LHCN-M2 (cell line): ENCODE data around the gene TTC28. TPM values are rescaled to one million over a fixed set of nuclear protein-coding genes. Genes with fewer than 3 reads are reported as not detected.

ENCODE experiments used
- DNase-seq: peaks from one replicate; pipeline ENCODE4 v3.0.0-alpha.2; 2012; ENCODE audit warnings: low read depth
- total RNA-seq: library from RNA; depleted of rRNA; stranded (reverse); fragments of >200 nt; gene quantifications from 2 replicates; pipeline ENCODE4 v1.2.3, GENCODE V29; 2014

TTC28 gene
- total RNA-seq, 1 experiment from 2014 or later, result 7.1 TPM

GRCh38 chr22:28296452-28296851 is 383.2 kb downstream of the TTC28 start:
- DNase-seq, result no peak

DNA sequence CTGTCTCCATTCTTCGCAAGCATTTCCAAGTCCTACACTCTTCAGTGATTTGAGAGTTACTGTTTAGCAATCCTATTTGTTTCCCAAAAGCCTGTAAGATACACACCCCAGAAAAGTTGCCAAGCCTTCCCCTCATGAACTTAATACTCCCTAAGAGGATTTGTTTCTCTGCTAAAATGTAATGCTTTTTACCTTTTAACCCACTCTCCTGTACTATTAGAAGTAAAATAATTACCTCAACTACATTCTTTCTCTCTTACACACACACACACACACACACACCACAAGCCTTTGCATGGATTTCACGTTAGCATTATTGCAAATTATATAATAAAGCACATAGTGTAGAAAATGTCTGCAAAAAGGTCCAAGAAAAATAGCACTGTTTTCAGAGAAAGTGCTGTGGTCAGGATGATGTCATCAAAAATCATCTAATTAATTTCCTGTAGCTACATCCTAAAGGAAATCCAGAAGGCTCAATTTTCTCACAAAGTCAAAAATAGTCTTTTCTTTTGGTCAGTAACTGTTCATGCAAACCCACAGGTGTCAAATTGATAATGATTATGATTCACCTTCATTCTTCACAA is 396.5 kb downstream of the TTC28 start:
- DNase-seq, result peak; percentile 6

GRCh38 chr22:28282405-28283067 is 397.1 kb downstream of the TTC28 start:
- DNase-seq, result peak; percentile 22

GRCh38 chr22:28279888-28280287 is 399.8 kb downstream of the TTC28 start:
- DNase-seq, result no peak

- DNase-seq, result no peak
These were observed 410.4 kb downstream of the TTC28 start for GRCh38 chr22:28269277-28269676.

DNA sequence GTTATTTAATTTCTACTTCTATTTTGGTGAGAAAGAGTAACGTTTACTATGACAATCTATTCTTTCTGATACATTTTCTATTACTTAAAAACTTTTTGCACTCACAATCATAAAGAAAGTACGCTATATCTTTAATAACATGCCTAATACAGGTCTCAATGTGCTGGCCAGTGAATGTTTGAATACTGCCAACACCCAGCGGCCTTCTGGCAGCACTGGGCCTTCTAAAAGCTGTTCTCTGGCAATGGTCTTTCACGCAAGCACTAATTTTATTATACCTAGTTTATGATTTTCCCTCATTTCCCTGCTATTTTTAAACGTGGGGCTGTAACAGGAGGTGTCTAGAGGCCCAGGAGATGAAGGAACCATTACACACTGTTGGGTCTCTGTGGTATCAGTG is 410.8 kb downstream of the TTC28 start:
- DNase-seq, result no peak

- peak; percentile 6 for DNase-seq
These were observed 411.5 kb downstream of the TTC28 start for GRCh38 chr22:28268171-28268570.

DNA sequence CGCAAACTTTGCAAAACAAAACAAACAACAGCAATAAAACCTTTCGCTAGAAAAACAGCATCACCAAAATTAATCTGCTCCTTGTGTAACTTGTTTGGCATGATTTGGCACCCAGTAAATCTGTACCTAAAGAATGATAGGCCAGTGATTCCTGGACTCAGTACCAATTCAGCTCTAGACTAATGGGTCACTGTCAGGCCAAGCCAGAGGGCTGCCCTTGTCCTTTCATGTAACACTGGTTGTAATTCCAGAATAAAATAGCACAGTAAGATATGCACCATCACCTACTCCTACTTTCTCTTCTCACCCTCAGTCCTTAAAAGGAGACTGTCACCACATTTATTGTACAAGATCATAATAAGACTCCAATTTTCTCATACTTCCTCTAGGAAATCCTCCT is 419.0 kb downstream of the TTC28 start:
- no peak for DNase-seq

GRCh38 chr22:28259774-28260312 is 419.8 kb downstream of the TTC28 start:
- DNase-seq, result no peak

GRCh38 chr22:28254396-28254795 is 425.2 kb downstream of the TTC28 start:
- DNase-seq, result no peak

GRCh38 chr22:28252539-28252938 is 427.1 kb downstream of the TTC28 start:
- DNase-seq, result no peak

DNA sequence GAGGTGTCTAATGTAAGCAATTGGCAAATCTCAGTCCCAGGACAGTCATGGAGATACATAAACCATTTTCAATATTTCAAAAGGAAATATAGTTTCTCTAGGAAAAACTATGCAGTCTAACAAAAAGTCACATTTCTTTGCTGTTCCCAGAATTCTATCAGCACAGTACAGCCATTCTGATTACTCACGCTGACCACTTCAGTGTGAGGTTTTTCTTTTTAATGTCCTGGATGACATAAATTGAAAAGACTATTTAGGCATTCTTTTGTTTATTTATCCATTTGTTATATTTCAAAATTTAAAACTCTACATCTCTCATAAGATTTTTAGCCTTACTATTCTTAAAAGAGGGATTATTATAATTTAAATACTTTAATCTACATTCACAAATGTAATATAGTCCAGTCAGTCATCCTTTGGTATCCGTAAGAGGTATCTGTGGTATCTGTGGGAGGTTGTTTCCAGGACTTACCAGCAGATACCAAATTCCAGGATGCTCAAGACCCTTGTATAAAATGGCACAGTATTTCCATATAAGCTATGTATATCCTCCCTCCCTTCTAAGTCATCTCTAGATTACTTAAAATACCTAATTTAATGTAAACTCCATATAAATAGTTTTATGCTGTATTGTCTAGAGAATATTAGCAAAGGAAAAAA is 429.5 kb downstream of the TTC28 start:
- no peak for DNase-seq

- DNase-seq, result no peak
These were observed 430.2 kb downstream of the TTC28 start for GRCh38 chr22:28249402-28249801.

DNA sequence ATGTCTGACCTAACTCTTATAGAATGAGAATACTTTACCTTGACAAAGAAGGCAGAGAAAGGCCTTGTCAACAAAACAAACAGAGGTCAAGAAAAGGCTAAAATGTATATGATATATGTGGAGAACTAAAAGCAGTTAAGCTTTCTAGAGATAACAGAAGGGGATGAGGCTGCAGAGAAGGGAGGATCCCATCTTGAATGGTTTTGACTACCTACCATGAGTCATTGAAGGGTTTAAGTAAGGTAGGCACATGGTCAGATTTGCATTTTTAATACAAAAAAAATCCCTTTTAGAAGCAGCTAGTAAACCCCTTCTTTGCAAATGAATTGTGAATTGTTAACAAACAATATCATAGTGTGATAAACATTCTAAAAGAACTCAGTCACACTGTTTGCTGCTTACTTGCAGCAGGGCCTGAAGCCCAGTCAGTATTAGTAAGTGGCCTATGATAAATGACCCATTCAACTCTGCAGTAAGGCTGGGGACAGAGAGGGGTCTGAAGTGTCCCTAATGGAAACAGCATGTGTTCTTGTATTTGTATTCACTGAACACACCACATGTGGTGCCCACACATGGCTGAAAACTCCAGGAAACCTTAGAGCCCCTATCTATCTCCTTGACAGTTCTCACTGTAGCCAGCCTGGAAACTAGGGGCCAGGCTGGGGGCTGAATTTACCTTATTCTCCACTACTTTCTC is 431.8 kb downstream of the TTC28 start:
- DNase-seq, result no peak

- DNase-seq, result no peak
These were observed 432.5 kb downstream of the TTC28 start for GRCh38 chr22:28247136-28247535.

DNA sequence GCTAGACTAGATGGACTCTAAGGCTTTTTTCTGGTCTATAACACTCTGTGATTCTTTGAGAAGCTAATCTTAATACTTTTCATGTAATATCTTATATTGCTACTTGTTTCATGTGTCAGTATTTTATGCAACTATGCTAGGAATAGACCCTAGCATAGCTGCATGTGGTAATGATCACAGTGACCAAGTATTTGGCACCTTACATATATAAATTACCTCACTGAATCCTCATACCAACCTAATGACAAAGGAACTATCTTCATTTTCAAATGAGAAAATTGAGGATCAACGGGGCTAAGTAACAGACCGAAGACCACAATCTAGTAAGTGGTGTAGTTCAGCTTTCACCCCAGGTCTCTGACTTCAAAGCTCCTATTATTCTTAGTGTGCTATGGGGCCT is 433.2 kb downstream of the TTC28 start:
- peak; percentile 30 for DNase-seq

DNA sequence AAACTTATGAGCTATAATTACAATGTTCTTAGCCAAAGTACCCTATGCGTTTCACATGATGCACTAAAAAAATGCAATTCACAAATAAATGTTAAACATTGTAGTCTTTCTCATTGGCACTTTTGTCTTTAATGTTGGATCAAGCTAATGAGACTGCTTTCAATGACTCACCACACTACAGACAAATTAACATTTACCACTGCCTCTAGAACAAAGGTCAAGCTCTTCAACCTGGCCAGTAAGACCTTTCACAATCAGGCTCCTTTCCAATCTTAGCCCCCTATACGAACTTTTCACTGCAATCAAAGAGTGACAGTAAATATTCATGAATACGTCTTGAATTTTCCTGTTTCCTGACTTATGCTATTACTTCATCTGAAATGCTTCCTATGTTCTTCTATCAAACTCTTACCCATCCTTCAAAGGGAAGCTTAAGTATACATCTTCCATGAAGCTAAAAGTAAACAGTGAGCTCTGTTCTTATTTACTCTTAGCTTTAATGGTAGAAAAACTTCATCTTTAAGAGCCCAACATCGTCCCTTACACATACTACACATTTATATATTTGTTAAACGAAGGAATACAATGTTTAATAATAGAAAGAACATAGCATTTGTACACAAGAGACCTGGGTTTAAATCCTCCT is 433.9 kb downstream of the TTC28 start:
- no peak for DNase-seq

GRCh38 chr22:28244757-28245156 is 434.9 kb downstream of the TTC28 start:
- DNase-seq, result no peak

DNA sequence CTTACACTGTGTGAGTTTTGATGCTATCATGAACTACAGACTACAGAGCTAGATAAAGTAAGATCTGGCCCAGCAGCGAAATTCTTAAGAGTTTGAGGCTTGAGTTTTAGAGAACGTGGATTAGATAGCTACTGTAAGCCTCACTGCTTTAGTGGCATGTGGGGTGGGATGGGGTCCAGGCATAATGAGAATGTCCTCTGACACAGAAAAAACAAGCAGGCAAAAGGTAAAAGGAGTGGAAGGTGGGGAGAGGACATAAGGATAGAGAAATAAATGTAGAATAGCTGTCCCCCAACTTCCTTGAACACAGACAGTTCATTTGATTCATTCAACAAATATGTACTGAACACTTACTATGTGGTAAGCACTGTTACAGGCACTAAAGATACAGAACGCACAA is 436.1 kb downstream of the TTC28 start:
- DNase-seq, result no peak

DNA sequence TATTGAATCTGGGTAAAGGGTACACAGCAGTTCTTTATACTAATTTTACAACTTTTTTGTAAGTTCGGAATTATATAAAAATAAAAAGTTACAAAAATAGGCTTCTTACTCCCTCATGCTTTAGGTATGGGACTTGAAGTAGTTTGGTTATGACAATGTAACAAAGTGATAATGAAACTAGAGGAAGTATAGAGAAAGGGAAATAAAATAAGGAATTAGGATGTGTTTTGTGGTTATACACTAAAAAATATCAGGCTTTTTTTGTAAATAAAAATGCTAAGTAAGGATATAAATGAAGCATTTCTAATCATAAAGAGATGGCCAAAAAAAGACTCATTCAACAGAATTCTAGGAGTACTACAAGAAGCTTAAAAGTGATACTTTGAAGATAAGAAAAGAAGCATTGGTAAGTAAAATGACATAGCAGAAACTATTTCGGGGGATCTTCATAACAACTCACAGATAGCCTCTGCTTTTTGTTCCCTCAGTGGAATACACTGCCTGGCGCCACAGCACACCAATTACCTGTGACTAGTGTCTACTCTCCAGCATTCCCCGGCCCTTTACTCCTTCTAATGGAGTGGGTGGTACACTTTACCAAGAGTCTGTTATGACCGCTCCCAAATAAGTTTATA is 437.9 kb downstream of the TTC28 start:
- DNase-seq, result no peak

- no peak for DNase-seq
These were observed 439.7 kb downstream of the TTC28 start for GRCh38 chr22:28239941-28240340.
